Natural killer cell (primary cell): ENCODE data around the gene GTF3C4. TPM values are rescaled to one million over a fixed set of nuclear protein-coding genes. Genes with fewer than 3 reads are reported as not detected.

Experiments
- ATAC-seq, 3 donors: fragments of 150-1000 bp in 2 of 3; fragments of 200-7000 bp in 1 of 3; cut with Tn5 transposase; 1 replicate in 1 of 3; 2 replicates in 2 of 3; pipeline ENCODE4 v1.10.0; 2021; ENCODE audit warnings: mild to moderate bottlenecking in 2 of 3, moderate library complexity in 2 of 3
- DNase-seq, 2 donors: peaks; one replicate each; pipeline versions ENCODE4 v3.0.0 to v3.0.0-alpha.2; 2013 to 2021; ENCODE audit warnings: mixed read lengths in 1 of 2
- H3K27ac ChIP-seq: one replicate; pipeline ENCODE4 v1.5.1; 2013; ENCODE audit warnings: mild to moderate bottlenecking, low read length
- H3K27me3 ChIP-seq: one replicate; pipeline ENCODE4 v1.6.1; 2013; ENCODE audit warnings: low read length; ENCODE audit not compliant: control insufficient read depth, insufficient read depth
- H3K36me3 ChIP-seq: one replicate; pipeline ENCODE4 v1.6.1; 2013; ENCODE audit warnings: low read length; ENCODE audit not compliant: control insufficient read depth, insufficient read depth
- H3K4me1 ChIP-seq: one replicate; pipeline ENCODE4 v1.6.1; 2013; ENCODE audit warnings: low read length; ENCODE audit not compliant: control insufficient read depth, insufficient read depth
- H3K4me3 ChIP-seq: one replicate; pipeline ENCODE4 v1.5.1; 2013; ENCODE audit warnings: low read length
- H3K9me3 ChIP-seq: one replicate; pipeline ENCODE4 v1.6.1; 2013; ENCODE audit warnings: low read length; ENCODE audit not compliant: control insufficient read depth, insufficient read depth
- H3K27ac Mint-ChIP-seq, 2 donors: one replicate each; pipeline ENCODE4 v1.8.0; 2022; ENCODE audit warnings: mild to moderate bottlenecking in 2 of 2, mixed read lengths in 2 of 2, moderate library complexity in 1 of 2
- H3K27me3 Mint-ChIP-seq, 2 donors: one replicate each; pipeline ENCODE4 v1.8.0; 2022; ENCODE audit warnings: low read depth in 2 of 2, mixed read lengths in 2 of 2
- H3K36me3 Mint-ChIP-seq: one replicate; pipeline ENCODE4 v1.8.0; 2022; ENCODE audit warnings: mixed read lengths
- H3K4me1 Mint-ChIP-seq, 2 donors: one replicate each; pipeline ENCODE4 v1.8.0; 2022; ENCODE audit warnings: mixed read lengths in 2 of 2
- H3K4me3 Mint-ChIP-seq: one replicate; pipeline ENCODE4 v1.8.0; 2022; ENCODE audit warnings: mild to moderate bottlenecking, moderate library complexity, mixed read lengths
- H3K9me3 Mint-ChIP-seq, 2 donors: one replicate each; pipeline ENCODE4 v1.8.0; 2022; ENCODE audit warnings: mixed read lengths in 2 of 2
- WGBS: methylation state at CpG from one replicate; pipeline ENCODE4 v1.1.7; 2013; ENCODE audit warnings: missing lambda C conversion rate; ENCODE audit not compliant: insufficient coverage; 5-methylcytosine and 5-hydroxymethylcytosine counted together
- intact Hi-C: fragments of 100-400 bp; cut with micrococcal nuclease; formaldehyde crosslinking; loops from one replicate; pipeline ENCODE4 v1.14.2; 2022
- total RNA-seq, 4 donors: library from RNA; stranded (reverse); fragments of 120-200 nt in 1 of 4; gene quantifications; one replicate each; pipeline versions ENCODE4 v1.2.3 to v1.2.4, GENCODE V29; 2013 to 2022
- TF ChIP-seq, protein P1 (sequence below): fragments of 200-600 bp; IDR thresholded peaks from one replicate; pipeline ENCODE4 v1.8.0; 2022; ENCODE audit warnings: antibody characterized with exemption

The GTF3C4 gene
- total RNA-seq, 3 donors from 2014 or later (not counting 1 experiment from before 2014, with no cell fraction given) = 11.0 to 12.7 (median 12.6) TPM

DNA sequence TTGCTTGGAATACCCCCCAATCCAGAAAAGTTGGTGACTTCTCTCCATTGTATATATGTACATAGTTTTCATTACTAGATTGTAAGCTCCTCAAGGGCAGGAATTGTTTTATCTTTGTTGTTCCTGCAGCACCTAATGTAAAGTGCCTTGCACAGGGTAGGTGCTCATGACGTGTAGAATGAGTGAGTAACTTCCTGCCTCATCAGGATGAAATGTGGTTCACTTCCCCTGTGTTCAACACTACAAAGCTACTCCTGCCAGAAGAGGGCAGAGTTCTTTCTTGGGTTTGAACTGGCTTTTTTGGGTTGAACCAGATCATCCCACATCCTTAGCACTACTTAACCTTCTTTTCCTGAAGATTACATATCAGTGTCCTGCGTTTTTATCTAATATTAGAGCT is 23.9 kb downstream of the GTF3C4 start:
- peak in 2 of 3 donors; percentile 81 to 89 for ATAC-seq
- H3K4me1 Mint-ChIP-seq = peaks cover 4 to 8% of the 10 kb centered on the region in 2 donors
- H3K9me3 Mint-ChIP-seq = peaks cover 5 to 10% of the 10 kb centered on the region in 2 donors

GRCh38 chr9:132697230-132697629 is 27.0 kb downstream of the GTF3C4 start:
- no peaks in the 10 kb centered on the region for H3K36me3 ChIP-seq
- Mint-ChIP-seq H3K9me3 (peaks cover 5 to 10% of the 10 kb centered on the region in 2 donors), H3K4me3 (no peak overlapping the region), H3K4me1 (peaks cover 4 to 8% of the 10 kb centered on the region in 2 donors), H3K36me3 (peaks cover 30% of the 10 kb centered on the region), H3K27ac (no peak overlapping the region), H3K27me3 (peaks cover 0 to 12% of the 10 kb centered on the region in 2 donors)
- DNase-seq = no peak
- peaks cover 5% of the 10 kb centered on the region for H3K9me3 ChIP-seq
- no peak for ATAC-seq
- TF ChIP-seq, protein P1, sequence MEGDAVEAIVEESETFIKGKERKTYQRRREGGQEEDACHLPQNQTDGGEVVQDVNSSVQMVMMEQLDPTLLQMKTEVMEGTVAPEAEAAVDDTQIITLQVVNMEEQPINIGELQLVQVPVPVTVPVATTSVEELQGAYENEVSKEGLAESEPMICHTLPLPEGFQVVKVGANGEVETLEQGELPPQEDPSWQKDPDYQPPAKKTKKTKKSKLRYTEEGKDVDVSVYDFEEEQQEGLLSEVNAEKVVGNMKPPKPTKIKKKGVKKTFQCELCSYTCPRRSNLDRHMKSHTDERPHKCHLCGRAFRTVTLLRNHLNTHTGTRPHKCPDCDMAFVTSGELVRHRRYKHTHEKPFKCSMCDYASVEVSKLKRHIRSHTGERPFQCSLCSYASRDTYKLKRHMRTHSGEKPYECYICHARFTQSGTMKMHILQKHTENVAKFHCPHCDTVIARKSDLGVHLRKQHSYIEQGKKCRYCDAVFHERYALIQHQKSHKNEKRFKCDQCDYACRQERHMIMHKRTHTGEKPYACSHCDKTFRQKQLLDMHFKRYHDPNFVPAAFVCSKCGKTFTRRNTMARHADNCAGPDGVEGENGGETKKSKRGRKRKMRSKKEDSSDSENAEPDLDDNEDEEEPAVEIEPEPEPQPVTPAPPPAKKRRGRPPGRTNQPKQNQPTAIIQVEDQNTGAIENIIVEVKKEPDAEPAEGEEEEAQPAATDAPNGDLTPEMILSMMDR = no peak
- H3K4me3 ChIP-seq = no peak overlapping the region
- intact Hi-C loops = no loop called here
- no peaks in the 10 kb centered on the region for H3K27me3 ChIP-seq
- H3K4me1 ChIP-seq = no peaks in the 10 kb centered on the region
- no peak overlapping the region for H3K27ac ChIP-seq

More for the DNA sequence above, 23.9 kb downstream of the GTF3C4 start:
- Histone ChIP-seq H3K27ac (no peak overlapping the region), H3K27me3 (no peaks in the 10 kb centered on the region), H3K9me3 (peaks cover 5% of the 10 kb centered on the region), H3K4me3 (no peak overlapping the region), H3K4me1 (no peaks in the 10 kb centered on the region), H3K36me3 (peaks cover 19% of the 10 kb centered on the region)
- Mint-ChIP-seq H3K4me3 (no peak overlapping the region), H3K27ac (peak overlapping the region in 1 of 2 donors; percentile 69), H3K27me3 (peaks cover 0 to 12% of the 10 kb centered on the region in 2 donors), H3K36me3 (peaks cover 30% of the 10 kb centered on the region)
- TF ChIP-seq, protein P1 = peak; percentile 33
- peak in 1 of 2 donors; percentile 57 for DNase-seq
- intact Hi-C loops = no loop called here
- 13% methylated on average over 1 of the region's 2 CpGs for WGBS

DNA sequence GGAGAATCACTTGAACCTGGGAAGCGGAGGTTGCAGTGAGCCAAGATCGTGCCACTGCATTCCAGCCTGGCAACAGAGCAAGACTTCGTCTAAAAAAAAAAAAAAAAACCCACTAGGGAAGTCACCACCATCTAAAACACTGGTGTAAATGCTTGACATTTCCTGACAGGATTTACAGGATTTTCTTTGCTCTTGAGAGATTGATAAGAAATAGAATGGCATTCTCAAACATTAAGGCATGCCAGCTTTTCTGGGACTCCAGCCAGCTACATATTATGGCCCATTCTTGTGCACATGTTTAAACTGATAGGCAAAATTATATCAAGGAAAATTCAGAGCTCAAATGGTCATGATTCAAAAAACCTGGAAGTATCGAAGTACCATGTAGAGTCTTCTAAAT is 28.7 kb downstream of the GTF3C4 start:
- no peak for DNase-seq
- H3K4me1 ChIP-seq = no peaks in the 10 kb centered on the region
- TF ChIP-seq, protein P1 = no peak
- H3K36me3 Mint-ChIP-seq = peaks cover 30% of the 10 kb centered on the region
- H3K4me1 Mint-ChIP-seq = peaks cover 4 to 7% of the 10 kb centered on the region in 2 donors
- intact Hi-C loops = no loop called here
- peaks cover 5 to 10% of the 10 kb centered on the region in 2 donors for H3K9me3 Mint-ChIP-seq
- peaks cover 7 to 19% of the 10 kb centered on the region in 2 donors for H3K27me3 Mint-ChIP-seq
- no peaks in the 10 kb centered on the region for H3K36me3 ChIP-seq
- H3K27ac Mint-ChIP-seq = no peak overlapping the region
- no peak overlapping the region for H3K4me3 Mint-ChIP-seq
- no peak overlapping the region for H3K4me3 ChIP-seq
- no peaks in the 10 kb centered on the region for H3K27me3 ChIP-seq
- peaks cover 5% of the 10 kb centered on the region for H3K9me3 ChIP-seq
- no peak for ATAC-seq
- no peak overlapping the region for H3K27ac ChIP-seq
- 58% methylated on average over 3 of the region's 4 CpGs for WGBS

- H3K27me3 ChIP-seq = no peaks in the 10 kb centered on the region
- H3K27ac ChIP-seq = no peak overlapping the region
- intact Hi-C loops = no loop called here
- ATAC-seq (no peak), DNase-seq (no peak)
- H3K4me1 ChIP-seq = no peaks in the 10 kb centered on the region
- Mint-ChIP-seq H3K27me3 (peaks cover 10 to 19% of the 10 kb centered on the region in 2 donors), H3K9me3 (peaks cover 5 to 10% of the 10 kb centered on the region in 2 donors), H3K4me1 (no peaks in the 10 kb centered on the region), H3K27ac (no peak overlapping the region), H3K4me3 (no peak overlapping the region), H3K36me3 (peaks cover 30% of the 10 kb centered on the region)
- H3K36me3 ChIP-seq = no peaks in the 10 kb centered on the region
- TF ChIP-seq, protein P1 = no peak
- H3K4me3 ChIP-seq = no peak overlapping the region
- peaks cover 5% of the 10 kb centered on the region for H3K9me3 ChIP-seq
- whole genome bisulfite sequencing = 53% methylated on average over 1 of the region's 1 CpG
Observed at GRCh38 chr9:132699956-132700355, 29.7 kb downstream of the GTF3C4 start.
